Large intestine (tissue), 3 donors: ENCODE results near the gene SEMG1. TPM values are rescaled to one million over a fixed set of nuclear protein-coding genes. Genes with fewer than 3 reads are reported as not detected.

Experiments
- DNase-seq, 2 donors: peaks; one replicate each; pipeline versions ENCODE4 v3.0.0 to v3.0.0-alpha.2; 2013
- H3K27ac ChIP-seq: one replicate; pipeline ENCODE4 v1.5.1; 2013; ENCODE audit warnings: low read length
- H3K27me3 ChIP-seq: 2 replicates; pipeline ENCODE4 v1.6.1; 2013; ENCODE audit warnings: low read length; ENCODE audit not compliant: control insufficient read depth, insufficient read depth
- H3K36me3 ChIP-seq: 2 replicates; pipeline ENCODE4 v1.6.1; 2013; ENCODE audit warnings: low read length; ENCODE audit not compliant: control insufficient read depth, insufficient read depth
- H3K4me1 ChIP-seq: one replicate; pipeline ENCODE4 v1.6.1; 2013; ENCODE audit warnings: low read length; ENCODE audit not compliant: control insufficient read depth, insufficient read depth
- H3K4me3 ChIP-seq: one replicate; pipeline ENCODE4 v1.5.1; 2013; ENCODE audit warnings: low read length
- H3K9me3 ChIP-seq: one replicate; pipeline ENCODE4 v1.6.1; 2013; ENCODE audit warnings: mild to moderate bottlenecking, low read depth, low read length, moderate library complexity; ENCODE audit not compliant: control insufficient read depth
- WGBS: methylation state at CpG from one replicate; pipeline ENCODE4 v1.1.5; 2013; ENCODE audit warnings: low lambda C conversion rate; ENCODE audit not compliant: insufficient coverage; 5-methylcytosine and 5-hydroxymethylcytosine counted together
- polyA plus RNA-seq: library from polyadenylated mRNA; unstranded; fragments of 120-200 nt; gene quantifications from one replicate; pipeline ENCODE4 v1.2.1, GENCODE V29; 2013

SEMG1 gene
- polyA plus RNA-seq, 1 donor: not detected

DNA sequence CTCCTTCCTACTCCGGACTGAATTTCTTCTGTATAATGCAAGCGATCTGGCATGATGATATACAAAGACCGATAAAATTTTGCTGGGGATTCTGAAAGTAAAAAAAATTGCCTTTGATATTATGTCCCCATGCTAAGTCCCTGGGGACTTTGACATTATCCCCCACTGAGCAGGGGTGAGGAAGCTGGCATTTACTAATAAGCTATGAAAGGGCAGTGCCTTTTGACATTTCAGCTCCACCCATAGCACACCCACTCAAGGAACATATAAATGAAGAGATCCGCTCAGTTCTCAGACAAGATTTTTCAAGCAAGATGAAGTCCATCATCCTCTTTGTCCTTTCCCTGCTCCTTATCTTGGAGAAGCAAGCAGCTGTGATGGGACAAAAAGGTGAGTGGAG lies 14.2 kb downstream of the SEMG1 start, which contains the start of gene SEMG2:
Gene SEMG2, plus strand, starts transcription at position 298 of the 400 bp plus-strand sequence. Its CDS starts 17 bp downstream, at position 315.
- Histone ChIP-seq H3K4me3 (no peak within 1 kb of the TSS), H3K9me3 (no peaks in the 10 kb centered on the region), H3K27ac (no peak within 1 kb of the TSS), H3K4me1 (no peaks in the 10 kb centered on the region), H3K27me3 (peaks cover 13% of the 10 kb centered on the region), H3K36me3 (no peaks in the 10 kb centered on the region)
- WGBS: no CpG with 5 or more reads among the region's 4 CpGs
- no peak for DNase-seq

GRCh38 chr20:45223136-45223535 lies 16.3 kb downstream of the SEMG1 start:
- no peak for DNase-seq
- Histone ChIP-seq H3K27me3 (peaks cover 13% of the 10 kb centered on the region), H3K27ac (no peak overlapping the region), H3K36me3 (no peaks in the 10 kb centered on the region), H3K9me3 (no peaks in the 10 kb centered on the region), H3K4me3 (no peak overlapping the region), H3K4me1 (no peaks in the 10 kb centered on the region)

GRCh38 chr20:45226287-45226686 lies 19.5 kb downstream of the SEMG1 start:
- no CpG with 5 or more reads among the region's 1 CpG for WGBS
- Histone ChIP-seq H3K9me3 (no peaks in the 10 kb centered on the region), H3K27ac (no peak overlapping the region), H3K4me3 (no peak overlapping the region), H3K27me3 (peaks cover 24% of the 10 kb centered on the region), H3K4me1 (no peaks in the 10 kb centered on the region), H3K36me3 (no peaks in the 10 kb centered on the region)
- no peak for DNase-seq

- WGBS: 60% methylated on average over 2 of the region's 18 CpGs
- no peak overlapping the region for H3K4me3 ChIP-seq
- DNase-seq: peak; percentile 12 to 20
- H3K27ac ChIP-seq: no peak overlapping the region
- no peaks in the 10 kb centered on the region for H3K4me1 ChIP-seq
- H3K36me3 ChIP-seq: no peaks in the 10 kb centered on the region
- peaks cover 24% of the 10 kb centered on the region for H3K27me3 ChIP-seq
- H3K9me3 ChIP-seq: no peaks in the 10 kb centered on the region
These were observed 22.6 kb downstream of the SEMG1 start for GRCh38 chr20:45229264-45230056.

DNA sequence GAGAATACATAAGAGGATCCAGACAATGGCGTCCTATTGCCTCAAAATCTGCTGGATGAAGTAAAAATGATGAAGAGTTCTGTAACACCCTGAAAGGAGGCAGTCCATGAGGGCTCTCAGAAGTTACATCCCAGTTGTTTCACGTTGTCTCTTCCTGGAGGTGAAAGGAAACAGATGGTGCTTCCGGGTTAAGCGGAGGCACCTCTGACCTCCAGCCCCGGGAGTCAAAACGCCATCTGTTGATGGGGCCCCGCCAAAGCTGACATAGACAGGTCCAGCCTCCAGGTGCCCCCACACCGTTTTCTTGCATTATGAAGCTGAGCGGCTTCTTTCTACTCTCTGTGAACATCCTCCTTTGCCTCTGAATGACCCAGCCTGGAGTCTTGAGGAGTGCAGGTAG lies 23.8 kb downstream of the SEMG1 start:
- no CpG with 5 or more reads among the region's 9 CpGs for WGBS
- H3K4me1 ChIP-seq: no peaks in the 10 kb centered on the region
- DNase-seq: no peak
- peaks cover 5% of the 10 kb centered on the region for H3K9me3 ChIP-seq
- no peak overlapping the region for H3K27ac ChIP-seq
- peaks cover 22% of the 10 kb centered on the region for H3K27me3 ChIP-seq
- no peak overlapping the region for H3K4me3 ChIP-seq
- H3K36me3 ChIP-seq: no peaks in the 10 kb centered on the region

DNA sequence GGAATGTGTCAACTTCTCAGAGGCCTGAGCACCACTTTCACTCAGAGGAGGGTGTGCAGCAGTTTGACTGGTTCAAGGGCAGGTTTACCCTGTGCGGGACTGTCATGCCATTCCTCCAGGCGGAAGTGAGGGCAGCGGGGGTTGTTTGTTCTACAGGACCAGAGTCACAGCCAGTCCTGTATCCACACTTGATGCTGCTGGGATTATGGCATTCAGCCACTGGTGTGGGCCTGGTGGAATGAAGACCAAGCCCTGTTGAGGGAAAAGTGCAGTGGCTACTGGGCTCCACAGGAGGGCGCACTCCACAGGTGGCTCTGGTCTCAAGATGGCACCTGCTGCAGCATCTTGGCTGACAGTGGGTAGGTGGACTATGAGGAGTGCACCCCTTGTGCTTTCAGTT lies 29.2 kb downstream of the SEMG1 start:
- no peak overlapping the region for H3K27ac ChIP-seq
- H3K4me3 ChIP-seq: no peak overlapping the region
- H3K9me3 ChIP-seq: peaks cover 6% of the 10 kb centered on the region
- no peak for DNase-seq
- no peaks in the 10 kb centered on the region for H3K36me3 ChIP-seq
- H3K27me3 ChIP-seq: peaks cover 14% of the 10 kb centered on the region
- WGBS: no CpG with 5 or more reads among the region's 4 CpGs
- H3K4me1 ChIP-seq: no peaks in the 10 kb centered on the region

- peaks cover 6% of the 10 kb centered on the region for H3K9me3 ChIP-seq
- H3K4me3 ChIP-seq: no peak overlapping the region
- H3K27ac ChIP-seq: no peak overlapping the region
- no peaks in the 10 kb centered on the region for H3K4me1 ChIP-seq
- WGBS: 92% methylated on average over 1 of the region's 2 CpGs
- no peak for DNase-seq
- H3K36me3 ChIP-seq: no peaks in the 10 kb centered on the region
- H3K27me3 ChIP-seq: peaks cover 7% of the 10 kb centered on the region
These were observed 31.3 kb downstream of the SEMG1 start for GRCh38 chr20:45238139-45238538.

DNA sequence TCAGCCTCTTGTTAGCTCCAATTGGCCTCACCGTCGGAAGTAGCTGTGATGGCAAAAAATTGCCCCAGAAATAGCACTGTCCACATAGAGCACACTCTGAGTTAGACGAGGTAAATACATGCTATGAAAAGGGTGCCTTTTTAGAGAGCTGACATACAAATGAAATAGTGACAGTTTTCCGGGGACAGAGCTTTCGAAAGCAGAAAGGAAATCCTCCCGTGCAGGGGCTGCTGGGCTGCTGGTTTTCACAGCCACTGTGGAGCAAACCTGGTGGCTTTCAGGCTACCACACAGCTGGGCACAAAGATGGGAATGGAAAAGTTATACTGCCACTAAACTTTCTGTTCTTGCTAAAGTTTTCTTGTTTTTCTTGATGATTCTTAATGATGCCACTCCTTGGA lies 39.3 kb downstream of the SEMG1 start:
- H3K27ac ChIP-seq: no peak overlapping the region
- peaks cover 24% of the 10 kb centered on the region for H3K27me3 ChIP-seq
- no peak overlapping the region for H3K4me3 ChIP-seq
- DNase-seq: no peak
- no peaks in the 10 kb centered on the region for H3K9me3 ChIP-seq
- H3K36me3 ChIP-seq: no peaks in the 10 kb centered on the region
- no CpG with 5 or more reads among the region's 6 CpGs for WGBS
- no peaks in the 10 kb centered on the region for H3K4me1 ChIP-seq

GRCh38 chr20:45247865-45248264 lies 41.0 kb downstream of the SEMG1 start:
- H3K36me3 ChIP-seq: no peaks in the 10 kb centered on the region
- H3K4me1 ChIP-seq: no peaks in the 10 kb centered on the region
- H3K27ac ChIP-seq: no peak overlapping the region
- H3K4me3 ChIP-seq: no peak overlapping the region
- no peaks in the 10 kb centered on the region for H3K9me3 ChIP-seq
- 100% methylated on average over 1 of the region's 1 CpG for WGBS
- peaks cover 27% of the 10 kb centered on the region for H3K27me3 ChIP-seq
- no peak for DNase-seq

GRCh38 chr20:45248609-45249008 lies 41.8 kb downstream of the SEMG1 start:
- peaks cover 30% of the 10 kb centered on the region for H3K27me3 ChIP-seq
- DNase-seq: no peak
- no peak overlapping the region for H3K27ac ChIP-seq
- H3K4me1 ChIP-seq: no peaks in the 10 kb centered on the region
- H3K4me3 ChIP-seq: no peak overlapping the region
- H3K36me3 ChIP-seq: no peaks in the 10 kb centered on the region
- H3K9me3 ChIP-seq: no peaks in the 10 kb centered on the region
